Cardiac septum (tissue), 1 donor: ENCODE results near the gene UGCG. TPM values are rescaled to one million over a fixed set of nuclear protein-coding genes. Genes with fewer than 3 reads are reported as not detected.
"Not testable (repeated sequence)": the region's sequence is repeated elsewhere in the genome, so short reads cannot be mapped to it uniquely, and the experiment has no call there.

Experiments used
- DNase-seq: peaks from one replicate; pipeline ENCODE4 v3.0.0-alpha.2; 2020; ENCODE audit warnings: low spot score
- intact Hi-C: fragments of 100-400 bp; cut with DNase I; formaldehyde crosslinking; loops from one replicate; pipeline ENCODE4 v1.14.0; 2022
- total RNA-seq: library from RNA; stranded (reverse); fragmentation: NEBNext Ultra II Directional; extraction: Animal tissue kit (Norgen Biotek cat#: 25700); gene quantifications from one replicate; pipeline ENCODE4 v1.2.1, GENCODE V29; 2021
- donor health status: DM: no; HTN: no; CAD: no.

UGCG gene
- total RNA-seq, 1 donor from 2014 or later = 28.6 TPM

DNA sequence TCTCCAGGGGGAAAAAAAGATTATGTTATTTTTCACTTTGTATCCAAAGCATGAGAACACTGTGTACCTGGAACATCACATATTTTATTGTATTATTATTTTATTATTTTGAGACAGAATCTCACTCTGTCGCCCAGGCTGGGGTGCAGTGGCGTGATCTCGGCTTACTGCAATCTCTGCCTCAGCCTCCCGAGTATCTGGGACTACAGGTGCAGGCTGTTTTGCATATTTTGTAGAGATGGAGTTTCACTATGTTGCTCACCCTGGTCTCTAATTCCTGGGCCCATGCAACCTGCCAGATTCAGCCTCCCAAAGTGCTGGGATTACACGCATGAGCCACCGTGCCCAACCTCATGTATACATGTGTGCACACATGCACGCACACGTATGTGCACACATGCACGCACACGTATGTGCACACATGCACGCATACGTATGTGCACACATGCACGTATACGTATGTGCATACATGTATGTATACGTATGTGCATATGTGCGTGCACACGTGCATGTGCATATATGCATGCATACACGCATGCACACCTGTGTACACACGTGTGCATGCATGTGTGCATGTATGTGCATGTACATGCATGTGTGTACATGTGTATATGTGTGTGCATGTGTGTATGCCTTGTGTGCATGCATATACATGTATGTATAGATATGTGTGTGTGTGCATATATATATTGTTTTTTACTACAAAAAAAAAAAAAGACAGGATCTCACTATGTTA, 9.5 kb upstream of the UGCG start:
- intact Hi-C loops = no loop called here
- DNase-seq = no peak

DNA sequence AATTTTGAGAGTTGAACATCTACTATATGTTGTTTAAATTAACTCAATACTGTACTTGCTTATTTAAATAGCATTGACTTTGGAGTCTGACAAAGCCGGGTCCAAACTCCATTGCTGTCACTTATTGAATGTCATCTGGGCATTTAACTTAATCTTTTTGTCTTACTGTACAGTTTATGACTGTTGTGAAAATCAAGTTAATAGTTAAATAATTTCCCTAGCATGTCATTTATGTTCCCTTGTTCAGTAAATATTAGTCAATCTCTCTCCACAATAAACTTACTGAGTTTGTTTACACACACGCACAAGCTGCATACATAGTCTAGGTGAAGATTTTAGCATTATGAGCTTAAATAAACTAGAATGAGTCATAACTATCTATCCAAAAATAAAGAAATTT, 6.3 kb upstream of the UGCG start:
- intact Hi-C loops = loop anchor here (10.0 kb wide), 1 partner anchor 124 kb away; no protein-coding TSS in a partner anchor
- no peak for DNase-seq

DNA sequence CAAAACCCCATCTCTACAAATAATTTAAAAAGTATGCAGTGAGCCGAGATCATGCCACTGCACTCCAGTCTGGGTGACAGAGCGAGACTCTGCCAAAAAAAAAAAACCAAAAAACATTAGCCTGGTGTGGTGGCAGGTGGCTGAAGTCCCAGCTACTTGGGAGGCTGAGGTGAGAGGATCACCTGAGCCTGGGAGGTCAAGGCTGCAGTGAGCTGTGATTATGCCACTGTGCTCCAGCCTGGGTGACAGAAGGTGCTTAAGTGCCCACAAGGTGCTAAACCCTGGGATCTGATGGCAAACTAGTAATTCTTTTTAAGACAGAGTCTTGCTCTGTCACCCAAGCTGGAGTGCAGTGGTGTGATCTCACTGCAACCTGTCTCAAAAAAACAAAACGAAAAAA, 5.7 kb upstream of the UGCG start:
- DNase-seq = not testable (repeated sequence)

DNA sequence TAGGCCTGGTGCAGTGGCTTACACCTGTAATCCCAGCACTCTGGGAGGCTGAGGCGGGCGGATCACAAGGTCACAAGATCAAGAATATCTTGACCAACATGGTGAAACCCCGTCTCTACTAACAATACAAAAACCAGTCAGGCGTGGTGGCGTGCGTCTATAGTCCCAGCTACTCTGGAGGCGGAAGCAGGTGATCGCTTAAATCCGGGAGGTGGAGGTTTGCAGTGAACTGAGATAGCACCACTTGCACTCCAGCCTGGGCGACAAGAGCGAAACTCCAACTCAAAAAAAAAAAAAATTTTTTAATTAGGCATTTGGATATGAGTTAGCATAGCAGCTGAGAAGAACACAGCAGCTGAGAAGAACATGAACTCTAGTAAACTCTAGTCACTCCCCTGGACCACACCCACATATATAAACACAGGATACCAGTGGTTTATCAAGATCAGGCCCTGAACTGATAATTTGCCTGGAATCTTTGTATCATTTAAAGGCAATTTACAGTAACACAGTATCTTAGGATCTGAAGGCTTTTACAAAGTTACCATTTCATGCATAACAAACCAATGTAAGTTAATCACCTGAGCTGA, 4.6 kb upstream of the UGCG start:
- intact Hi-C loops = loop anchor here (10.0 kb wide), 1 partner anchor 123 kb away; no protein-coding TSS in a partner anchor

More for the DNA sequence above, 5.7 kb upstream of the UGCG start:
- intact Hi-C loops = loop anchor here (10.0 kb wide), 1 partner anchor 124 kb away; no protein-coding TSS in a partner anchor

DNA sequence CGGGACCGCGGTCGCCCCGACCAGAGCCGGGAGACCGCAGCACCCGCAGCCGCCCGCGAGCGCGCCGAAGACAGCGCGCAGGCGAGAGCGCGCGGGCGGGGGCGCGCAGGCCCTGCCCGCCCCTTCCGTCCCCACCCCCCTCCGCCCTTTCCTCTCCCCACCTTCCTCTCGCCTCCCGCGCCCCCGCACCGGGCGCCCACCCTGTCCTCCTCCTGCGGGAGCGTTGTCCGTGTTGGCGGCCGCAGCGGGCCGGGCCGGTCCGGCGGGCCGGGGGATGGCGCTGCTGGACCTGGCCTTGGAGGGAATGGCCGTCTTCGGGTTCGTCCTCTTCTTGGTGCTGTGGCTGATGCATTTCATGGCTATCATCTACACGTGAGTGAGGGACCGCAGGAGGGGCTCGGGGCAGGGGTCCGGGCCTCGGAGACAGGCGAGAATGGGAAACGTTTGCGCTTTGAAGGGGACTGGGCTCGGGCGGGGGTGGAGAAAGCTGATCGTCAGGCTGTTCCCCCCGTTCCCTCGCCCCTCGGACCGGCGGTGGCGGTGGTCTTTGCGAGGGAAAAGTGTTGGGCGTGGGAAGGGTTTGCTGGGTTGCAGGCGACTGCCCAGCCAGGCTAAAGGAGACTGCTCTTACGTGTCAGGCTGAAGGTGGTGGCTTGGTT, 457 bp downstream of the UGCG start:
- DNase-seq = peak; percentile 87
- intact Hi-C loops = loop anchor here (2.0 to 10.0 kb wide), 4 partner anchors 118 to 435 kb away; partner anchors contain the start of gene PTBP3

More for the DNA sequence above, 4.6 kb upstream of the UGCG start:
- no peak for DNase-seq

DNA sequence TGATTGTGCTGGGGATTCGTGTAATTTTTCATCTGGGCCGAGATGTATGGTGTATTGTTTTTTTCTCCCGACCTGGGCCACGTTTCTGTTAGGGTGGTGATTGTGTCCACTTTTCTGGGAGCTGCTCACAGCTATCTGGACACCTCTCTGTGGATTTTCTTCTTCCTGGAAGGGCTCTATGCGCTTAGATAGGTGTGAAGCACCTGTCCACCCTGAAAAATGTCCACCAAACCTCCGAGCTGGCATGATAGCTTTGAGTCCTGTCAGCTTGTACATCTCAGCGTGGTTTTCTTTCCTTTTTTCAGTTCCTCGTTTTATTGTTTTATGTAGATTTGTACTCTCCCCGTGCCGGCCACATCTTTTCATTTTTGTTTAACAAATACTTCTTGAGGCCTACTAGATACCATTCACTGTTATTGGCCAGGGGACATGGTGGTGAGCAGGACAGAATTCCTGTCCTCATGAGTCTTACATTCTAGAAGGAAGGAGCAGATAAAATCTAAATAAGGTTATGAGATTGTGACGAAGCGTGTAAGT, 1.1 kb downstream of the UGCG start:
- DNase-seq = no peak
- intact Hi-C loops = loop anchor here (2.0 to 10.0 kb wide), 4 partner anchors 117 to 435 kb away; partner anchors contain the start of gene PTBP3

DNA sequence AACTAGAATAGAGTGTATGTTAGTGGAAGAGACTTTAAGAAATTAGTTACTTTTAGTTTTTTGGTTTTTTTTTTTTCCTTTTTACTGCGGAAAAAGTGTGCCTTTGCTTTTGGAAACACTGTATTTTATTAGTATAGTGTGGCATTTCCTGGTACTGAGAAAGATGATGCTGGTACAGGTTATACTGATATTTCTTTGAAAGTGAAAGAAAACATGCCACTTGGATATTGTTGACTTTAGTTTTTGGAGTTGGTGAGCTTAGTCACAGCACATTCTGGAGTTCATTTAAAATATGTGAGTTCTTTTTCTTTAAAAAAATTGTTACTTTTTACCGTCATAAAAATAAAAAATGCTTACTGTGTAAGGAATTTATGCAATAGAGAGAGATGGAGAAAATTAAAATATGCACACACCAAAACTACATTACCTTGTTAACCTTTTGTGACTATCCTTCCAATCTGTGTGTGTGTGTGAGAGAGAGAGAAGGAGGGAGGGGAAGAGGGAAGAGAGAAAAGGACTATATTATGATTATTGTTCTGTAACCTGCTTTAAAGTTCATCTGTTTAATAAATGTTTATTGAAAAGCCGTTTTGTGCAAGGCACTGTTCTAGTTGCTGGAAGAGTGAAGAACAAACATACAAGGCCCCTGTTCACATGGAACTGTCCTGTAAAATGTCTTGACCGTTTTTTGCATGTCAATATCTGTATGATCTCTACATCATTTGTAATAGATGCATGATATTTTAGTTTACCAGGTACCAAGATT, 1.9 kb downstream of the UGCG start:
- DNase-seq = no peak
- intact Hi-C loops = loop anchor here (5.0 to 10.0 kb wide), 3 partner anchors 116 to 434 kb away; partner anchors contain the start of gene PTBP3

DNA sequence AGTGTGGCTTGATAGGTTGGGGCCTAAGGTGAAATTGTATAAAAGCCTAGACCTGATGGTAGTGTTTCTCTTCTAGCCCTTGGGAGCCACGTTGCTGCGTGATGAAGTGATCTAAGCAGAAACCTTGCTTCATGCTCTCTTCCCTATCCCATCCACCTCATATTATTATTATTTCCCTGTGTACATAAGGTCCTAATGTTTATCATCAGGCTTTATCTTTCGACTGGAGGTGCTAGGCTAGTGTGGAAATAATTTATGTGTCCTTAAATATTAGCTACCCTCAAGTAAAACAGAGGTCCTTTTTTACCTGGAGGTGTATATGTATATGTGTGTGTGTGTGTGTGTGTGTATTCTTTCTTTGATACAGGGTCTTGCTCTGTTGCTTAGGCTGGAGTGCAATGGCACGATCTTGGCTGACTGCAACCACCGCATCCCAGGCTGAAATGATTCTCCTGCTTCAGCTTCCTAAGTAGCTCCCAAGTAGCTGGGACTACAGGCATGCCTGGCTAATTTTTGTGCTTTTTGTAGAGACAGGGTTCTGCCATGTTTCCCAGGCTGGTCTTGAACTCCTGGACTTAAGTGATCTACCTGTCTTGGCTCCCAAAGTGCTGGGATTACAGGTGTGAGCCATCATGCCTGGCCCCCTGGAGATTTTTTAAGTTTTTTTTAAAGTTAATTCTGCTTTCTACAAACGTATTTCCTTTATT, 3.7 kb downstream of the UGCG start:
- no peak for DNase-seq
- intact Hi-C loops = no loop called here

DNA sequence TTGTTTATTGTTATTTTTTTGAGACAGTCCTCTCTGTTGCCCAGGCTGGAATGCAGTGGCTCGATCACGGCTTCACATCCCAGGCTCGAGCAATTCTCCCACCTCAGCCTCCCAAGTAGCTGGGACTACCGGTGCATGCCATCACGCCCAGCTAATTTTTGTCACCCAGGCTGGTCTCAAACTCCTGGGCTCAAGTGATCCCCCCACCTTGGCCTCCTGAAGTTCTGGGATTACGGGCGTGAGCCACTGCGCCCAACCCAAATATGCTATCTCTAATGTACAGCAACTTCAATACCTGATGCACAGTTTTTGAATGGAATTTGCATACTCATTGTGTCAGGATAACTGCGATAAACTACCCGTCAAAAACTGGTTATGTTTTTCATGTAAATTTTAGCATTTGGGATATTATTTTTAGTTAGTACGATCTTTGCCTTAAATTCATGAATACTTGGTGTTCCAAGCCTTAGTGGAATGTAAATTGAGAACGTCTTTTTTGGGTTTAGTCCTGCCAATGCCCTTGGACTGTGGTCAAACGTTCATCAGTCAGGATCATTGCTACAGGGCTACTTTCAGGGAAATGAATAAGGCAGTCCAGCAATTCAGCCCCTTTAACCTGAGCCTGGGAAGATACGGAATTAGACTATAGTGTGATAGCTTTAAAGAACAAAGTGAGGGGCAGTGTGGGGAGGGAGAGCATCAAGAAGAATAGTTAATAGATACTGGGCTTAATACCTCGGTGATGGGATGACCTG, 4.4 kb downstream of the UGCG start:
- no peak for DNase-seq
- intact Hi-C loops = no loop called here

DNA sequence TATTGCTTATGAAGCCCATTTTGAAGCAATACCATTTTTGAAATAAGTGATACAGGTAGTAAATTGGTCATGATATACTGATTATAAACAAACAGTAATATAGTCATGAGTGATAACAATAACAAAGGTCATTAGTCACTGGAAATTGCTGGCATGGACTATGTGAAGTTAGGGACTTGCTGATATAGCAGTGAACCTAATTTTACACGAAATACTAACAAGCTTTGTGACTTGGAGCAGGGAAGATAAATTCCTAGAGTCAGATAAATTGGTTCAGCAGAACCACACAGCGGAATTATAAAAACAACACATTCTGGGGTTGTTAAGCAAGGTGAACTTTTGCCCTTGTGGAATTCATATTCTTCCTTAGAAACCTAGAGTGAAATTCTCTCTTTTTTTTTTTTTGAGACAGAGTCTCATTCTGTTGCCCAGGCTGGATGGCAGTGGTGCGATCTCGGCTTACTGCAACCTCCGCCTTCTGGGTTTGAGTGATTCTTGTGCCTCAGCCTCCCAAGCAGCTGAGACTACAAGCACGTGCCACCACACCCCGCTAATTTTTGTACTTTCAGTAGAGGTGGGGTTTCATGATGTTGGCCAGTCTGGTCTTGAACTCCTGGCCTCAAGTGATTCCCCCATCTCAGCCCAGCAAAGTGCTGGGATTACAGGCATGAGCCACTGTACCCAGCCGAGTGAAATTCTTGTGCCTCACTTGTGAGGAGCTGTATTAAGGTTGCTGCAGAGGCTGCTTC, 6.0 kb downstream of the UGCG start:
- no peak for DNase-seq
- intact Hi-C loops = no loop called here

DNA sequence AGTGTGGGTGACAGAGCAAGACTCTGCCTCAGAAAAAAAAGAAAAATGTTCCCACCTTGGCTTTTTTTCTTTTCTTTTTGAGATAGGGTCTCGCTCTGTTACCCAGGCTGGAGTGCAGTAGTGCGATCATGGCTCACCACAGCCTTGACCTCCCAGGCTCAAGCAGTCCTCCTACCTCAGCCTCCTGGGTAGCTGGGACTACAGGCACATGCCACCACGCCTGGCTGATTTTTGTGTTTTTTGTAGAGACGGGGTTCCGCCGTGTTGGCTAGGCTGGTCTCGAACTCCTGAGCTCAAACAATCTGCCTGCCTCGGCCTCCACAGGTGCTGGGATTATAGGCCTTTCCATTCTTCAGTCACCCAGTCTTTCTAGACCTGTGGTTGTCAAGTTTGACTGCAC, 6.9 kb downstream of the UGCG start:
- intact Hi-C loops, DNase-seq: not testable (repeated sequence)

DNA sequence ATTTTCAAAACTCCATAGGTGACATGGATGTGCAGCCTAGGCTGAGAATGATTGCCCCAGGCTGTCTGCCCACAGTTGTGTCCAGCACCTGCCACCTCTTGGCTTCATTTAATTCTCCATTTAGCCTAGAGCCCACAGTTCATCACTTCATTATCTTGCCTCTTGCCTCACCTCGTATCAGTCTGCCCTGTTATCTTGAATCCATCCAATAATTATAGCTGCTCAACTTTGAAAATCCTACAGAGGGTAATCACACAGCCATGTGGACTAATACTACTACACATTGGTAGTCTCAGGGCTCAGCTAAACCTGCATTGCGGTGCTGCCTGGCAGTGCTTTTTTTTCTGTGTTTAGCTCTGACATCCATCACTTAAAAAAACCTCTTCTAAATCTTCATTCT, 7.4 kb downstream of the UGCG start:
- DNase-seq = no peak

DNA sequence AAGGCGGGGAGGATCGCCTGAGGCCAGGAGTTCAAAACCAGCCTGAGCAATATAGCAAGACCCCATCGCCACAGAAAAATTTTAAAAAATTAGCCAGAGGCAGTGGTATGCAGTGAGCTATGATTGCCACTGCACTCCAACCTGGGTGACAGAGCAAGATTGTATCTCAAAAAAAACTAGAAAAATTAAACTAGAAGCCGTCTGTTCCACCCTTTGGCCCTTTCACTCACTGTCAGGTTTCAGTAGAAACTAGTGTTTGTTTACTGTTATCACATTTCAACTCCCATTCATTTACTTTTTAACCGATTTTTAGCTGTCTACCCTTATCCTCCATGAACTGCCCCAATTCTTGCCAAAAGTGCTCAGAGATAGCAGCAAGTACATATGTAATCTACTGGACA, 8.3 kb downstream of the UGCG start:
- intact Hi-C loops = no loop called here
- no peak for DNase-seq

More for the DNA sequence above, 7.4 kb downstream of the UGCG start:
- intact Hi-C loops = no loop called here

DNA sequence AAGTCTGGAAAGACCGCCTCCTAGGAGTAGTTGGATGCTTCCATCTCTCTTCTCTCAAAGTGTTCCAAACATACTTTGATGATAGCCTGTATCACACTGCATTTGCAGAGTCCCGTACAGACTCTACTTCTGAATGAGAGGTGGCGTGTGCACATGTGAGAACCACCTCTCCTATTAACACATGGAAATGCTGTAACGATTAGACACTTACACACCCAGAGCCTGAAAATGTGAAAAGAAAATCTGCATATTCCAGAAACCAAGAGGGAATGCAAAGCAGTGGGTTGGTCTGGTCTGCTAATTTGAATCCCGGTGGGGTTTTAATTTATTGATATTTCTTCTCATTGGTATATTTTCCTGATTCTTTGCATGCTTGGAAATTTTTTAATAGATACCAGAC, 10.5 kb downstream of the UGCG start:
- no peak for DNase-seq
- intact Hi-C loops = no loop called here

DNA sequence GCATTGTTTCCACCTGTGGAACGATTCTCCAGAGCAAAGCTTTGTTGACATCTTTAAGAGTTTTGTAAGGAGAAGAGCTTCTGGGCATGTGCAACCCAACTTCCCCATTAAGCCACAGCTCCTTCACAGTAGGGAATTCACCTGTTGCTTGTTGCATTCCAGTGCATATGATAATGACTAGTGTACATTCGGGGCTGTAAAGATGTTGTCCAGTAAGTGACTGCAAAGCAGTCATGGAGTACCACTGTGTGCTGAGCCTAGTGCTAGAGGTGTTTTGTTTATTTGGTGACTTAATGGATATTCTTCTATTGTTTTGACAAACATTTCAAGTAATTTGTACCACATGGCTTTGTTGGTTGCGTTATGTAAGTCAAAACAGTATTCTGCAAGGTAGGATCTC, 12.8 kb downstream of the UGCG start:
- DNase-seq = no peak
- intact Hi-C loops = no loop called here

DNA sequence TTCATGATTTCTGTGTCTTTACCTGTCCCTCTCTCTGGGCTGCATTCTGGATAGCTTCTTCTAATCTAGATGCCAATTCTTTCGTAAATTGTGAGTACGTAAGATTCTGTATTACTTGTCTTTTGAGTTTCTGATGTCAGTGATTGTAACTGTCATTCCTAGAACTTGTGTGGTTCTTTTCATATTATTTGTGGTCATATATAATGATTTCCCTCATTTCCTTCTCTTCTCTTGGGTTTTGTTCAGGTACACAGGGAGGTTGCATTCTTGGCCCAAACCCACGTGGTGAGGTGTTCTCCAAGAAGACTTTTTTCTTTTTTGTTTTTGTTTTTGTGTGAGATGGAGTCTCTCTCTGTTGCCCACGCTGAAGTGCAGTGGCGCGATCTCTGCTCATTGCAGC, 13.8 kb downstream of the UGCG start:
- DNase-seq = no peak
- intact Hi-C loops = no loop called here

DNA sequence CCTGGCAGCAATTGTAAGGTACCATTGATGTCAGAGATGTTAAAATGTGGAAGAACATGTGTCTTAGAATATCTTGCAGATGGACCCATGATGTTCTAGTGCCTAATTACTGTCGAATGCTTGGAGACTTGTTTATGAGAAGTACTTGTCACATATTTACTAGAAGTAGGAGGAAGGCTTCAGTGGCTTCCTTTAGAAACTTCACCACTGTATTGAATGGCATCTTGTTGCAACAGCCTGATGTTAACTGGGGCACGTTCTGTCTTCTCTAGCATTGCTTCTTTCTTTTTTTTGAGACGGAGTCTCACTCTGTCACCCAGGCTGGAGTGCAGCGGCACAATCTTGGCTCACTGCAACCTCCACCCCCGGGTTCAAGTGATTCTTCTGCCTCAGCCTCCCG, 16.5 kb downstream of the UGCG start:
- no peak for DNase-seq
- intact Hi-C loops = no loop called here
